HG03060 (cell line): ENCODE data around the gene GDI2.
A peak's percentile ranks its signal among the peaks of the same experiment; 100 is the strongest.
"Not testable (repeated sequence)": the region's sequence is repeated elsewhere in the genome, so short reads cannot be mapped to it uniquely, and the experiment has no call there.

Experiments
- ATAC-seq: cut with Tn5 transposase; IDR thresholded peaks from one replicate; pipeline ENCODE4 v1.9.1; 2021; ENCODE audit warnings: low read depth, moderate number of reproducible peaks; ENCODE audit not compliant: unreplicated experiment

GDI2 gene

GRCh38 chr10:5829267-5829666 is 16.0 kb upstream of the GDI2 start:
- ATAC-seq: no peak

- ATAC-seq: no peak
Observed at GRCh38 chr10:5828725-5829124, 15.5 kb upstream of the GDI2 start.

DNA sequence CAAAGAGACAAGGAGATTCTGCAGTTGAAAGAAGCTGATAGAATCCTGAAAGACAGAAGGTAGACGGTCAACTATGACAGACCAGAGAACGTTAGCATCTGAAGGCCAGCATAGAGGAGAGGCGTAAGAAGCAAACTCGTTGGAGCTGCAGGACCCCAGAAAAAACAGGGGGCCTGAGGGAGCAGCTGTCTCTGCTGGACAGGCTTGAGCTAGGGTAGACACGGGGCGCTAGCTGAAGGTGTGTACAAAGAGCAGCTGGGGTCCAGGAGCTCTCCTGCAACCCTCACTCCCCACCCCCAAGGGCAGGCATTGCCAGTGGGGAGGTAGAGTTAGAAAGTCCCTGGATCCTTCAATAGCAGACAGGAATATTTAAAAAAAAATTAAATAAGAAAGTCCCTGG is 14.6 kb upstream of the GDI2 start:
- ATAC-seq: no peak

DNA sequence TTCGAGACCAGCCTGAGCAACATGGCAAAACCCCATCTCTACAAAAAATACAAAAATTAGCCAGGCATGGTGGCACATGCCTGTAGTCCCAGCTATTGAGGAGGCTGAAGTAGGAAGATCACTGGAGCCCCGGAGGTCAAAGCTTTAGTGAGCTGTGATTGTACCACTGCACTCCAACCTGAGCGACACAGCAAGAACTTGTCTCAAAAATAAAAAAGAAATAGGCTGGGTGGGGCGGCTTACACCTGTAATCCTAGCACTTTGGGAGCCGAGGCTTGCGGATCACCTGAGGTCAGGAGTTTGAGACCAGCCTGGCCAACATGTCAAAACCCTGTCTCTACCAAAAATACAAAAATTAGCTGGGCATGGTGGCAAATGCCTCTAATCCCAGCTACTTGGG is 13.3 kb upstream of the GDI2 start:
- ATAC-seq: not testable (repeated sequence)

GRCh38 chr10:5818894-5819293 is 5.7 kb upstream of the GDI2 start:
- ATAC-seq: no peak

DNA sequence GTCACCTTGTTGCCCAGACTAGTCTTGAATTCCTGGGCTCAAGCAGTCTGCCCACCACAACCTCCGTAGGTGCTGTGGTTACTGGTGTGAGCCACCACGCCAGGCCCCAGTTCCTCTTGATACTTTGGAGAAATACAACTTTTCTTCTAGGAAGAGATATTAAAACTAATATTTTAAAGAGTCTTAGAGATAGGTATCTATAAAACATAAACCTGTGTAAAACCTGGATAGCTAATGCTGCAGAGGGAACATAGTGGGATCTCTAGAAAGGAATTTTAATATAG is 4.8 kb upstream of the GDI2 start:
- no peak for ATAC-seq

- no peak for ATAC-seq
Observed at GRCh38 chr10:5817322-5818047, 4.3 kb upstream of the GDI2 start.

DNA sequence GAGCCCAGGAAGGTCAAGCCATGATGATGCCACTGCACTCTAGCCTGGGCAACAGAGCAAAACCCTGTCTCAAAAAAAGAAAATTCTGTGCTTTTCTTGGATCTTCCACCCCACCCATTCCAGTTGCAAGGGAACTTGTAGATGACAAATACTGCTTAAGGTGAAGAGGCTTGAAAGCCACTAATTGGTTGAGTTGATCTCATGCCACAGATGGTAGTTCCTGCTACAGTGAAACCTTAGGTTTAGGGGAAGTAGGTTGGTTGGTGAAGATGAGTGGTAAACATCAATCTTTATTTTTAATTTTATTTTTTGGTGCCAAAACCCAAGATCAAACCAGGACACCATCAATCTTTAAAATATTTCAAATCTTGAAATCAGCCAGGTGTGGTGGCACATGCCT is 2.9 kb upstream of the GDI2 start:
- ATAC-seq: no peak

DNA sequence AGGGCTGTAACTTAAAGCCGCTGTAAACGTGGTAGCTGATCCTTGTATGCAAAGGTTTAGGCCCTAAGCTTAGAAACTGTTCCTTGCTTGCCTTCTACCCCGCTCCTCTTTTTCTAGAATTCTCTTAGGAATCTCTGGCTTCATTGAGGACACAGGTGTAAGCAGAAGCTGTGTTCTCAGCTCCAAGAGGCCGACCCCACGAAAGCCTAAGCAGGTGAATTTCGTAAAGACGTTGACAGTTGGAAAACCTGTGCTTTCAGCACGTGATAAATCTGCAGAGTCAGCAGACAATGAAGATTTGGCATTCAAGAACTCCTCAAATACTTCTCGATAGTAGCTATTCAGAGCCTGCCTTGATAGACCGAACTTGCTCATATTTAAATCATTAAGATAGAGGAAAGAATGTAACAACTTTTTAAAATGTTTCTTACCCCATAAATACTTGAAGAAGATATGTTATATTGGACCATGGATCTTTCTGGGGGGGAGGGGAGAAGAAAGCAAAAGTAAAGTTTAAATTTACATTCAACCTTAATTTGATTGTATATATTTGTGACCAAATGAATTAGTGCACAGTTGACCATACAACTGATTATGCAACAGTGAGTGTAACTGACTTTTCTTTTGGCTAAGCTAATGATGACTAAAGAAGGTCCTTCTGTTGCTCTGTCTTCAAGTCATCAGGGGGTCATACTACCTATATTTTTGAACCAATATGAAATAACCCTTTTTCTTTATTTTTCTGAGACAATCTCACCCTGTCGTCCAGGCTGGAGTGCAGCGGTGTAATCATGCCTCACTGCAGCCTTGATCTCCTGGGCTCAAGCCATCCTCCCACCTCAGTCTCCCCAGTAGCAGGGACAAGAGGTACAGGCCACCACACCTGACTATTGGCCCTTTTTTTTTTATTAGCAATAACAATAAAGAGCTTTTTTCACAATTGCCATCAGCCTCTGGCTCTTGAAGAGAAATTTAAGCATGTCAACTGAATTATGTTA is 1.2 kb upstream of the GDI2 start:
- ATAC-seq: no peak

DNA sequence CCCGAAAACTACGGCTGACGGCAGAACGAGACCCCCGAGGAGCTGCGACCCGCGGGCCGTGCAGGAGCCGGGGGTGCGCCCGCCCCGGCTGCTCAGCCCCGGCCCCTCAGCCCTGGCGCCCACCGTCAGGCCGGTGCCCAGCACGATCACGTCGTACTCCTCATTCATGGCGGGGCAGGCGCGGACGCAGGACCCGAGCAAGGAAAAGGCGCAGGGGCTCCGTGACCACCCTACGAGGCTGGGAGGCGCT is 218 bp downstream of the GDI2 start:
- ATAC-seq: peak; percentile 5

GRCh38 chr10:5812283-5813090 is 747 bp downstream of the GDI2 start:
- ATAC-seq: no peak

DNA sequence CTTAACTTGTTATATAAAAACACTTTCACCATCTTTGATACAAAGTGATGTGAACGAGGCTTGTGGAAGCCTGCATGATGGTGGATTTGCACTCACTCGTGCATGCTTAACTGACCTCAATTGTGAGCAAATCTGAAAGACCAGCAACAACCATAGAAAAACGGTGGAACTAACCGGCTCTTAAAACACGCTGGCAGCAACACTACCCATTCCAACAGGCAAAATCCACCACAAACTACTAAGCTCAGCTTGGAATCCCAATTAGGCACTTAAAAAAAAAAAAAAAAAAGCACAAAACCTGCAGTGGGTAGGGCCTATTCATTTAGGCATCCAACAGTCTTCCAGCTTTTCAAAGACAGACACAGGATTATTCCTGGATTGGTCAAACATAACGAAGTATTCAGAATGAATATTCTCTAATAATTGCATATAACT is 1.8 kb downstream of the GDI2 start:
- ATAC-seq: no peak

- no peak for ATAC-seq
Observed at GRCh38 chr10:5810225-5810624, 3.0 kb downstream of the GDI2 start.

- no peak for ATAC-seq
Observed at GRCh38 chr10:5809527-5810154, 3.6 kb downstream of the GDI2 start.

GRCh38 chr10:5808783-5809392 is 4.3 kb downstream of the GDI2 start:
- ATAC-seq: not testable (repeated sequence)

DNA sequence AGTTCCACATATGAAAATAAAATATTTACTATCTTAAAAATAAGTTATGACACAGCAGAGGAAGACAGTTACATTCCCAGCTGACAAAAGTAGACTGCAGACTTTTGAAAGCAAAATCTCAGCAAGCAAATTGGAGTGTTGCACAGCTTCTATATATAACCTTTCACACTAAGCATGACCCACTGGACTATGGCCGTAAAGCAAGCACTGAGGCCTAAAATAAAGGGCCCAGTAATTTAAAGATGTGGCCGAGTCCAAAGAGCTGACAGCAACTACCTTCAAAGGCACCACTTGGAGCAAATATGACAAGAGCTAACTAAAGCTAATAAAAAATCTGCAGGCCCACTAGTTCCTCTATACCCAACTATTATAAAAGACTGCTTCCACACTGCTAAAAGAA is 6.5 kb downstream of the GDI2 start:
- no peak for ATAC-seq

GRCh38 chr10:5805711-5806110 is 7.5 kb downstream of the GDI2 start:
- no peak for ATAC-seq

GRCh38 chr10:5805260-5805659 is 8.0 kb downstream of the GDI2 start:
- ATAC-seq: no peak

- ATAC-seq: no peak
Observed at GRCh38 chr10:5804386-5804785, 8.8 kb downstream of the GDI2 start.

DNA sequence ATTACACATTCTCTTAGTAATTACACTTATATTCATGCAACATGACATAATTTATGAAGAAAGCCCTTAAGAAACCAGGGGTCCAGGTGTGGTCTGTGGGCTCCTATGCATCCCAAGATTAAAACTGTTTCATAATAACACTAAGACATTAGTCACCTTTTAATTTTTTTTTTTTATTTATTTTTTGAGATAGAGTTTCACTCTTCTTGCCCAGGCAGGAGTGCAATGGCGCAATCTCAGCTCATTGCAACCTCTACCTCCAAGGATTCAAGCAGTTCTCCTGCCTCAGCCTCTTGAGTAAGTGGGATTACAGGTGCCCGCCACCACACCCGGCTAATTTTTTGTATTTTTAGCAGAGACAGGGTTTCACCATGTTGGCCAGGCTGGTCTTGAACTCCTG is 12.5 kb downstream of the GDI2 start:
- no peak for ATAC-seq
